Measurements from ENCODE around the gene OR6N1. TPM values are rescaled to one million over a fixed set of nuclear protein-coding genes. Genes with fewer than 3 reads are reported as not detected.
A peak's percentile ranks its signal among the peaks of the same experiment; 100 is the strongest.

Gene OR6N1, protein sequence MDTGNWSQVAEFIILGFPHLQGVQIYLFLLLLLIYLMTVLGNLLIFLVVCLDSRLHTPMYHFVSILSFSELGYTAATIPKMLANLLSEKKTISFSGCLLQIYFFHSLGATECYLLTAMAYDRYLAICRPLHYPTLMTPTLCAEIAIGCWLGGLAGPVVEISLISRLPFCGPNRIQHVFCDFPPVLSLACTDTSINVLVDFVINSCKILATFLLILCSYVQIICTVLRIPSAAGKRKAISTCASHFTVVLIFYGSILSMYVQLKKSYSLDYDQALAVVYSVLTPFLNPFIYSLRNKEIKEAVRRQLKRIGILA
- total RNA-seq (not detected), polyA plus RNA-seq (not detected)

DNA sequence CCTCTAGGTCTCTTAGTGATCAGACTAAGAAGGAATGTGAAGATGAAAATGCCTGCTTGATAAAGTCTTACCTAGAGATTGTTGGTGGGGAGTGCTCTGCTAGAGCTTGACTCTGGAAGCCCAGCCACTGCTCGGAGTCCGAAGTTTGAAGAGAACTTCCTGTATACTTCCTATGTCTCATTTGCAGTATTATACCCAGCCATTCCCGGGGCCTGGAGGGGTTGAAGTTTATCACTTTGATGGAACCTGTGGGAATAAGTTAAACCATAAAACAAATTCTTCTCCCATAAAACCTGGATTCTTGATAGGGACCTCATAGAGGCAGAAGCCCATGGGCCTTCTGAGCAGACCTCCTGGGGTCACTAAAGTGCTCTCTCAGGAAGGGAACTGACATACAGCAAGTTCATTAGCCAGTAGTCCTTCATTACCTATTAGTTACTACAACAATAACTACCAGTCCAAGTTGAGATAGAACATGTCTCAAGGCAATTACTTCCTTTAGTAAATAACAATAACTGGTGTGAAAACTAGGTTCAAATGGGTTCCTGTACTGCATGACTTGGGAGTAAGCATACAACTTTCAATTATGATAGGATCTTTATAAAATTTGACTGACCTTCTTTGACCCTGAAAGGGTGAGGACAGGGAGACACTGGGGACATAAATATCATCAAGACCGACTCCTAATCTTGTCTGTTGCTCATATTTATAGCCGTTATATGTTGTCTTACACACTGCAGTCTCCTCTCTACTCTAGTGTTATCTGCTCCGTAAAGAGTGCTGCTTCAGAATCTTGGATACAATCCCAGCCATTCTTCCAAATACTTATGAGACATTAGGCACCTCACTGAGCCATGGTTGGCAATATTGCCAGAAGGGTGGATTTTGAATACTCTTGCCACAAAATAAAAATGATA, at the start of gene OR6N1:
TSS of gene OR6N1 (minus strand) at position 246 of the 917 bp plus-strand sequence. CDS start 5,513 bp downstream, outside the sequence.
- ATAC-seq (no peak), DNase-seq (no peak), FAIRE-seq (no peak)
- H3K27me3 ChIP-seq, result no peaks in the 10 kb centered on the region
- no peak within 1 kb of the TSS for H3K4me3 ChIP-seq
- TF ChIP-seq CTCF (IDR thresholded peaks at IDR 0.05), result no peak
- H3K4me1 ChIP-seq, result no peaks in the 10 kb centered on the region
- intact Hi-C loops (cut with DNase I), result no loop called here
- 45 to 59% methylated on average over 6 of the region's 6 CpGs for WGBS, 2 donors
- no peaks in the 10 kb centered on the region for H3K36me3 ChIP-seq
- H3K27ac ChIP-seq, result no peak within 1 kb of the TSS
- no peaks in the 10 kb centered on the region for H3K9me3 ChIP-seq

DNA sequence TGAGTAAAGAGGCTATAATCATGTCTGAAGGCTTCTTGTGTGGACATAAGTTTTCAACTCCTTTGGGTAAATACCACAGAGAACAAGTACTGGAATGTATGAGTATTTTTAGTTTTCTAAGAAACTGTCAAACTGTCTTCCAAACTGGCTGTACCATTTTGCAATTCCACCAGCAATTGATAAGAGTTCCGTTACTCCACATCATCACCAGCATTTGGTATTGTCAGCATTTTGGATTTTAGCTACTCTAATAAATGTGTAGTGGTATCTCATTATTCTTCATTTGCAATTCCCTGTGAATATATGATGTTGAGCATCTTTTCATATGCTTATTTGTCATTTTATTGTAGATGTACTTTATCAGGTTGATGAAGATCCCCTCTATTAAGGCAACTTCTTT, 49.7 kb upstream of the OR6N1 start:
- Histone ChIP-seq H3K4me1 (no peaks in the 10 kb centered on the region), H3K36me3 (no peaks in the 10 kb centered on the region), H3K27me3 (no peaks in the 10 kb centered on the region), H3K9me3 (no peaks in the 10 kb centered on the region), H3K27ac (no peak overlapping the region), H3K4me3 (no peak overlapping the region)
- intact Hi-C loops (cut with DNase I), result no loop called here
- WGBS, 2 donors, result 44 to 47% methylated on average over 1 of the region's 1 CpG
- FAIRE-seq (no peak), DNase-seq (no peak), ATAC-seq (no peak)
- no peak for TF ChIP-seq CTCF (IDR thresholded peaks at IDR 0.05)

- WGBS, 2 donors, result 52 to 65% methylated on average over 7 of the region's 7 CpGs
- Histone ChIP-seq H3K27me3 (no peaks in the 10 kb centered on the region), H3K4me3 (no peak overlapping the region), H3K9me3 (no peaks in the 10 kb centered on the region), H3K36me3 (no peaks in the 10 kb centered on the region), H3K4me1 (no peaks in the 10 kb centered on the region), H3K27ac (peak overlapping the region in 1 of 4 donors; percentile 41)
- no peak for TF ChIP-seq CTCF (IDR thresholded peaks at IDR 0.05)
- DNase-seq (no peak), ATAC-seq (peak in 2 of 4 donors; percentile 41), FAIRE-seq (no peak)
- intact Hi-C loops (cut with DNase I), result no loop called here
Observed at GRCh38 chr1:158819461-158820443, 47.8 kb upstream of the OR6N1 start.

GRCh38 chr1:158818975-158819431, 47.0 kb upstream of the OR6N1 start:
- intact Hi-C loops (cut with DNase I), result no loop called here
- no peaks in the 10 kb centered on the region for H3K27me3 ChIP-seq
- no peak overlapping the region for H3K4me3 ChIP-seq
- FAIRE-seq (no peak), ATAC-seq (peak in 2 of 4 donors; percentile 19 to 22), DNase-seq (no peak)
- TF ChIP-seq CTCF (IDR thresholded peaks at IDR 0.05), result no peak
- peak overlapping the region in 1 of 4 donors; percentile 41 for H3K27ac ChIP-seq
- no peaks in the 10 kb centered on the region for H3K9me3 ChIP-seq
- H3K36me3 ChIP-seq, result no peaks in the 10 kb centered on the region
- H3K4me1 ChIP-seq, result no peaks in the 10 kb centered on the region
- WGBS, 2 donors, result 45 to 77% methylated on average over 1 of the region's 1 CpG
